HEK293 (cell line): Measurements from ENCODE around the gene TCERG1L.

Experiments used
- CTCF ChIA-PET: fragments of 350-600 bp; formaldehyde crosslinking; extraction: SDS; loops from one replicate; lab custom pipeline; 2021; ENCODE audit warnings: antibody characterized with exemption; lab: Yijun Ruan, JAX
- POLR2A ChIA-PET: fragments of 300-600 bp; formaldehyde crosslinking; extraction: SDS; loops from one replicate; lab custom pipeline; 2020; ENCODE audit warnings: antibody characterized with exemption, inconsistent platforms; lab: Yijun Ruan, JAX
- H3K27ac ChIP-seq: fragments of 200-500 bp; sonication (Bioruptor generic); 2 replicates; pipeline ENCODE4 v1.5.1; 2014; ENCODE audit warnings: low read depth, low read length, control low read depth, inconsistent platforms; ENCODE audit errors: extremely low read depth
- H3K36me3 ChIP-seq, 2 experiments: fragments of 200-500 bp in 1 of 2; sonication (Bioruptor generic) in 1 of 2; 1 replicate in 1 of 2; 2 replicates in 1 of 2; pipeline ENCODE4 v1.5.1; 2014 to 2017; ENCODE audit warnings: inconsistent platforms in 2 of 2, low read length in 2 of 2; ENCODE audit not compliant: control insufficient read depth in 2 of 2, insufficient read depth in 1 of 2
- H3K4me1 ChIP-seq: fragments of 200-500 bp; sonication (Bioruptor generic); 2 replicates; pipeline ENCODE4 v1.5.1; 2014; ENCODE audit warnings: mild to moderate bottlenecking, low read length, inconsistent platforms; ENCODE audit not compliant: control insufficient read depth, insufficient read depth
- H3K4me3 ChIP-seq: 2 replicates; pipeline ENCODE4 v1.5.1; 2011; ENCODE audit warnings: low read depth, mild to moderate bottlenecking, control low read depth, low read length, moderate library complexity
- H3K9me3 ChIP-seq: fragments of 200-500 bp; sonication (Bioruptor generic); 2 replicates; pipeline ENCODE4 v1.5.1; 2014; ENCODE audit warnings: low read depth, low read length, inconsistent platforms; ENCODE audit not compliant: control insufficient read depth, insufficient read depth
- BCL6B ChIP-seq: fragments of 450-650 bp; formaldehyde crosslinking; IDR thresholded peaks from 2 replicates; pipeline ENCODE4 v1.5.1; 2017; ENCODE audit warnings: missing biosample characterization, missing genetic modification characterization
- ZBTB48 ChIP-seq: fragments of 450-650 bp; formaldehyde crosslinking; IDR thresholded peaks from 2 replicates; pipeline ENCODE4 v1.5.1; 2016; ENCODE audit warnings: missing biosample characterization, missing genetic modification characterization
- ZBTB8A ChIP-seq: fragments of 450-650 bp; formaldehyde crosslinking; IDR thresholded peaks from 2 replicates; pipeline ENCODE4 v1.5.1; 2016; ENCODE audit warnings: missing biosample characterization, missing genetic modification characterization
- ZFP41 ChIP-seq: fragments of 450-650 bp; formaldehyde crosslinking; IDR thresholded peaks from 2 replicates; pipeline ENCODE4 v1.5.1; 2016; ENCODE audit warnings: missing biosample characterization, missing genetic modification characterization, borderline replicate concordance
- ZNF350 ChIP-seq: fragments of 450-650 bp; formaldehyde crosslinking; IDR thresholded peaks from 2 replicates; pipeline ENCODE4 v1.5.0; 2017; ENCODE audit warnings: missing biosample characterization, mild to moderate bottlenecking, missing genetic modification characterization
- ZNF366 ChIP-seq: fragments of 450-650 bp; formaldehyde crosslinking; conservative IDR thresholded peaks from 2 replicates; pipeline ENCODE4 v1.5.1; 2016; ENCODE audit warnings: missing biosample characterization, missing genetic modification characterization
- ZNF426 ChIP-seq: fragments of 450-650 bp; formaldehyde crosslinking; IDR thresholded peaks from 2 replicates; pipeline ENCODE4 v1.5.1; 2017; ENCODE audit warnings: missing biosample characterization, missing genetic modification characterization, mild to moderate bottlenecking, inconsistent platforms, moderate library complexity
- ZNF701 ChIP-seq: fragments of 450-650 bp; formaldehyde crosslinking; IDR thresholded peaks from 2 replicates; pipeline ENCODE4 v1.5.1; 2016; ENCODE audit warnings: missing biosample characterization, missing genetic modification characterization
- ZNF704 ChIP-seq: fragments of 450-650 bp; formaldehyde crosslinking; IDR thresholded peaks from 2 replicates; pipeline ENCODE4 v1.5.1; 2016; ENCODE audit warnings: missing biosample characterization, missing genetic modification characterization
- TF ChIP-seq, protein P1 (sequence below): fragments of 450-650 bp; formaldehyde crosslinking; IDR thresholded peaks from 2 replicates; pipeline ENCODE4 v1.5.1; 2017; ENCODE audit warnings: missing biosample characterization, missing genetic modification characterization
- TF ChIP-seq, protein P2 (sequence below): fragments of 450-650 bp; formaldehyde crosslinking; IDR thresholded peaks from 2 replicates; pipeline ENCODE4 v1.5.1; 2016; ENCODE audit warnings: missing biosample characterization, missing genetic modification characterization, borderline replicate concordance
- TF ChIP-seq, protein P3 (sequence below): fragments of 450-650 bp; formaldehyde crosslinking; IDR thresholded peaks from 2 replicates; pipeline ENCODE4 v1.5.1; 2016; ENCODE audit warnings: missing biosample characterization, missing genetic modification characterization

TCERG1L gene

GRCh38 chr10:131096031-131096430, 215.5 kb downstream of the TCERG1L start:
- TF ChIP-seq, protein P1, sequence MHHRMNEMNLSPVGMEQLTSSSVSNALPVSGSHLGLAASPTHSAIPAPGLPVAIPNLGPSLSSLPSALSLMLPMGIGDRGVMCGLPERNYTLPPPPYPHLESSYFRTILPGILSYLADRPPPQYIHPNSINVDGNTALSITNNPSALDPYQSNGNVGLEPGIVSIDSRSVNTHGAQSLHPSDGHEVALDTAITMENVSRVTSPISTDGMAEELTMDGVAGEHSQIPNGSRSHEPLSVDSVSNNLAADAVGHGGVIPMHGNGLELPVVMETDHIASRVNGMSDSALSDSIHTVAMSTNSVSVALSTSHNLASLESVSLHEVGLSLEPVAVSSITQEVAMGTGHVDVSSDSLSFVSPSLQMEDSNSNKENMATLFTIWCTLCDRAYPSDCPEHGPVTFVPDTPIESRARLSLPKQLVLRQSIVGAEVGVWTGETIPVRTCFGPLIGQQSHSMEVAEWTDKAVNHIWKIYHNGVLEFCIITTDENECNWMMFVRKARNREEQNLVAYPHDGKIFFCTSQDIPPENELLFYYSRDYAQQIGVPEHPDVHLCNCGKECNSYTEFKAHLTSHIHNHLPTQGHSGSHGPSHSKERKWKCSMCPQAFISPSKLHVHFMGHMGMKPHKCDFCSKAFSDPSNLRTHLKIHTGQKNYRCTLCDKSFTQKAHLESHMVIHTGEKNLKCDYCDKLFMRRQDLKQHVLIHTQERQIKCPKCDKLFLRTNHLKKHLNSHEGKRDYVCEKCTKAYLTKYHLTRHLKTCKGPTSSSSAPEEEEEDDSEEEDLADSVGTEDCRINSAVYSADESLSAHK (tag by site-specific recombination): no peak
- TF ChIP-seq ZNF704 (tag by site-specific recombination): no peak
- no peak for TF ChIP-seq ZFP41 (tag by site-specific recombination)
- Histone ChIP-seq H3K27ac (no peak overlapping the region), H3K9me3 (no peaks in the 10 kb centered on the region), H3K4me3 (no peak overlapping the region), H3K4me1 (no peaks in the 10 kb centered on the region), H3K36me3 (no peaks in the 10 kb centered on the region)
- CTCF ChIA-PET: no interaction called here
- POLR2A ChIA-PET: interaction anchor here (0.6 kb wide), 1 partner anchor 292 kb away, joined by 3 read pairs; no protein-coding TSS in a partner anchor

- H3K9me3 ChIP-seq: no peaks in the 10 kb centered on the region
- ChIA-PET CTCF (no interaction called here), POLR2A (interaction anchor here (0.6 kb wide), 1 partner anchor 293 kb away, joined by 3 read pairs; no protein-coding TSS in a partner anchor)
- H3K4me1 ChIP-seq: no peaks in the 10 kb centered on the region
- no peaks in the 10 kb centered on the region for H3K36me3 ChIP-seq
- H3K27ac ChIP-seq: no peak overlapping the region
- H3K4me3 ChIP-seq: no peak overlapping the region
- TF ChIP-seq ZBTB48 (no peak), BCL6B (tag by site-specific recombination) (no peak), ZNF366 (tag by site-specific recombination) (no peak), ZNF350 (tag by site-specific recombination) (no peak), ZNF426 (no peak), ZBTB8A (tag by site-specific recombination) (no peak), ZNF701 (tag by site-specific recombination) (no peak)
- TF ChIP-seq, protein P1 (tag by site-specific recombination): no peak
- TF ChIP-seq, protein P2, sequence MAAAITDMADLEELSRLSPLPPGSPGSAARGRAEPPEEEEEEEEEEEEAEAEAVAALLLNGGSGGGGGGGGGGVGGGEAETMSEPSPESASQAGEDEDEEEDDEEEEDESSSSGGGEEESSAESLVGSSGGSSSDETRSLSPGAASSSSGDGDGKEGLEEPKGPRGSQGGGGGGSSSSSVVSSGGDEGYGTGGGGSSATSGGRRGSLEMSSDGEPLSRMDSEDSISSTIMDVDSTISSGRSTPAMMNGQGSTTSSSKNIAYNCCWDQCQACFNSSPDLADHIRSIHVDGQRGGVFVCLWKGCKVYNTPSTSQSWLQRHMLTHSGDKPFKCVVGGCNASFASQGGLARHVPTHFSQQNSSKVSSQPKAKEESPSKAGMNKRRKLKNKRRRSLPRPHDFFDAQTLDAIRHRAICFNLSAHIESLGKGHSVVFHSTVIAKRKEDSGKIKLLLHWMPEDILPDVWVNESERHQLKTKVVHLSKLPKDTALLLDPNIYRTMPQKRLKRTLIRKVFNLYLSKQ (tag by site-specific recombination): no peak
- TF ChIP-seq, protein P3, sequence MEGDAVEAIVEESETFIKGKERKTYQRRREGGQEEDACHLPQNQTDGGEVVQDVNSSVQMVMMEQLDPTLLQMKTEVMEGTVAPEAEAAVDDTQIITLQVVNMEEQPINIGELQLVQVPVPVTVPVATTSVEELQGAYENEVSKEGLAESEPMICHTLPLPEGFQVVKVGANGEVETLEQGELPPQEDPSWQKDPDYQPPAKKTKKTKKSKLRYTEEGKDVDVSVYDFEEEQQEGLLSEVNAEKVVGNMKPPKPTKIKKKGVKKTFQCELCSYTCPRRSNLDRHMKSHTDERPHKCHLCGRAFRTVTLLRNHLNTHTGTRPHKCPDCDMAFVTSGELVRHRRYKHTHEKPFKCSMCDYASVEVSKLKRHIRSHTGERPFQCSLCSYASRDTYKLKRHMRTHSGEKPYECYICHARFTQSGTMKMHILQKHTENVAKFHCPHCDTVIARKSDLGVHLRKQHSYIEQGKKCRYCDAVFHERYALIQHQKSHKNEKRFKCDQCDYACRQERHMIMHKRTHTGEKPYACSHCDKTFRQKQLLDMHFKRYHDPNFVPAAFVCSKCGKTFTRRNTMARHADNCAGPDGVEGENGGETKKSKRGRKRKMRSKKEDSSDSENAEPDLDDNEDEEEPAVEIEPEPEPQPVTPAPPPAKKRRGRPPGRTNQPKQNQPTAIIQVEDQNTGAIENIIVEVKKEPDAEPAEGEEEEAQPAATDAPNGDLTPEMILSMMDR (tag by site-specific recombination): no peak
These were observed 216.3 kb downstream of the TCERG1L start for GRCh38 chr10:131095313-131095580.
